Tibial artery (tissue), 4 donors: ENCODE results near the gene NPC2.

ENCODE experiments used
- DNase-seq, 2 donors: peaks; one replicate each; pipeline ENCODE4 v3.0.0-alpha.2; 2019
- H3K27ac ChIP-seq, 2 donors: fragments of 200-600 bp; sonication (generic) in 1 of 2; 1 replicate in 1 of 2; 2 replicates in 1 of 2; pipeline ENCODE4 v1.5.1; 2018 to 2019; ENCODE audit warnings: mild to moderate bottlenecking in 1 of 2
- H3K27me3 ChIP-seq, 2 donors: fragments of 200-600 bp; sonication (generic) in 1 of 2; one replicate each; pipeline versions ENCODE4 v1.5.1 to v1.6.0; 2016 to 2019
- H3K36me3 ChIP-seq, 3 donors: fragments of 200-600 bp; sonication (generic) in 2 of 3; one replicate each; pipeline ENCODE4 v1.5.1; 2016 to 2019; ENCODE audit warnings: mild to moderate bottlenecking in 2 of 3
- H3K4me1 ChIP-seq, 4 donors: fragments of 200-600 bp; sonication (generic) in 2 of 4; 1 replicate in 3 of 4; 2 replicates in 1 of 4; pipeline ENCODE4 v1.5.1; 2016 to 2019
- H3K4me3 ChIP-seq, 2 donors: fragments of 200-600 bp; sonication (generic) in 1 of 2; 1 replicate in 1 of 2; 2 replicates in 1 of 2; pipeline ENCODE4 v1.5.1; 2018 to 2019; ENCODE audit warnings: mild to moderate bottlenecking in 2 of 2
- H3K9me3 ChIP-seq, 3 donors: fragments of 200-600 bp; sonication (generic) in 1 of 3; one replicate each; pipeline ENCODE4 v1.5.1; 2016 to 2019
- CTCF ChIP-seq, 2 experiments: fragments of 200-600 bp in 1 of 2; fragments of 450-650 bp in 1 of 2; IDR thresholded peaks; one replicate each; pipeline ENCODE4 v1.5.1; 2017 to 2019; ENCODE audit warnings: antibody characterized with exemption in 2 of 2, mild to moderate bottlenecking in 1 of 2, moderate library complexity in 1 of 2
- intact Hi-C: fragments of 100-400 bp; cut with DNase I; formaldehyde crosslinking; loops from one replicate; pipeline ENCODE4 v1.15.0; 2023; ENCODE audit warnings: low total_unique reads

NPC2 gene

GRCh38 chr14:74508292-74508731 lies 15.2 kb upstream of the NPC2 start:
- Histone ChIP-seq H3K36me3 (peaks cover 27 to 71% (median 66%) of the 10 kb centered on the region in 3 donors), H3K4me3 (no peak overlapping the region), H3K4me1 (peaks cover 4 to 32% (median 24%) of the 10 kb centered on the region in 4 donors), H3K27ac (peak overlapping the region; percentile 16 to 36), H3K27me3 (no peaks in the 10 kb centered on the region), H3K9me3 (no peaks in the 10 kb centered on the region)
- intact Hi-C loops: loop anchor here (10.0 kb wide), 1 partner anchor 286 kb away; no protein-coding TSS in a partner anchor
- no peak for TF ChIP-seq CTCF (IDR thresholded peaks at IDR 0.05)
- peak in 1 of 2 donors; percentile 18 for DNase-seq

- Histone ChIP-seq H3K4me3 (no peak overlapping the region), H3K27me3 (no peaks in the 10 kb centered on the region), H3K27ac (peak overlapping the region; percentile 16 to 36), H3K36me3 (peaks cover 31 to 75% (median 67%) of the 10 kb centered on the region in 3 donors), H3K9me3 (no peaks in the 10 kb centered on the region), H3K4me1 (peaks cover 4 to 27% (median 21%) of the 10 kb centered on the region in 4 donors)
- TF ChIP-seq CTCF (IDR thresholded peaks at IDR 0.05): no peak
- intact Hi-C loops: loop anchor here (10.0 kb wide), 1 partner anchor 287 kb away; no protein-coding TSS in a partner anchor
- peak in 1 of 2 donors; percentile 7 for DNase-seq
These were observed 14.7 kb upstream of the NPC2 start for GRCh38 chr14:74507840-74508239.

GRCh38 chr14:74507085-74507484 lies 14.0 kb upstream of the NPC2 start:
- peaks cover 31 to 83% (median 72%) of the 10 kb centered on the region in 3 donors for H3K36me3 ChIP-seq
- no peak overlapping the region for H3K27ac ChIP-seq
- intact Hi-C loops: loop anchor here (10.0 kb wide), 1 partner anchor 288 kb away; no protein-coding TSS in a partner anchor
- H3K27me3 ChIP-seq: no peaks in the 10 kb centered on the region
- H3K4me3 ChIP-seq: no peak overlapping the region
- H3K4me1 ChIP-seq: peaks cover 4 to 20% (median 14%) of the 10 kb centered on the region in 4 donors
- no peaks in the 10 kb centered on the region for H3K9me3 ChIP-seq
- TF ChIP-seq CTCF (IDR thresholded peaks at IDR 0.05): no peak
- DNase-seq: peak in 1 of 2 donors; percentile 8

GRCh38 chr14:74506411-74506851 lies 13.3 kb upstream of the NPC2 start:
- Histone ChIP-seq H3K27me3 (no peaks in the 10 kb centered on the region), H3K36me3 (peaks cover 31 to 89% (median 72%) of the 10 kb centered on the region in 3 donors), H3K9me3 (no peaks in the 10 kb centered on the region), H3K4me1 (peaks cover 4 to 13% (median 8%) of the 10 kb centered on the region in 4 donors), H3K27ac (no peak overlapping the region), H3K4me3 (no peak overlapping the region)
- no peak for TF ChIP-seq CTCF (IDR thresholded peaks at IDR 0.05)
- intact Hi-C loops: loop anchor here (10.0 kb wide), 1 partner anchor 288 kb away; no protein-coding TSS in a partner anchor
- DNase-seq: peak in 1 of 2 donors; percentile 19

GRCh38 chr14:74505831-74506230 lies 12.7 kb upstream of the NPC2 start:
- intact Hi-C loops: loop anchor here (10.0 kb wide), 1 partner anchor 289 kb away; no protein-coding TSS in a partner anchor
- H3K4me1 ChIP-seq: peaks cover 0 to 7% (median 4%) of the 10 kb centered on the region in 4 donors
- peak in 1 of 2 donors; percentile 9 for DNase-seq
- no peaks in the 10 kb centered on the region for H3K9me3 ChIP-seq
- no peak overlapping the region for H3K27ac ChIP-seq
- H3K27me3 ChIP-seq: no peaks in the 10 kb centered on the region
- H3K4me3 ChIP-seq: no peak overlapping the region
- H3K36me3 ChIP-seq: peaks cover 31 to 95% (median 74%) of the 10 kb centered on the region in 3 donors
- no peak for TF ChIP-seq CTCF (IDR thresholded peaks at IDR 0.05)
